OCI-LY1 (cell line): ENCODE measurements around the gene PTPRN2.

Source experiments
- H2AFZ ChIP-seq: fragments of 200-600 bp; sonication (generic), shearing (Covaris generic); 2 replicates; pipeline ENCODE4 v1.6.0; 2014; ENCODE audit warnings: antibody characterized with exemption, mild to moderate bottlenecking, low read length
- H3F3A ChIP-seq: fragments of 200-600 bp; sonication (generic), shearing (Covaris generic); 2 replicates; pipeline ENCODE4 v1.6.0; 2014; ENCODE audit warnings: mild to moderate bottlenecking, antibody characterized with exemption, low read length, moderate library complexity; ENCODE audit not compliant: insufficient read depth
- H3K27ac ChIP-seq: fragments of 200-600 bp; sonication (generic); 2 replicates; pipeline ENCODE4 v1.5.1; 2014; ENCODE audit warnings: low read length, mixed run types, mild to moderate bottlenecking, low read depth; ENCODE audit not compliant: poor library complexity, severe bottlenecking
- H3K27me3 ChIP-seq: fragments of 200-600 bp; sonication (generic); 2 replicates; pipeline ENCODE4 v1.6.0; 2014; ENCODE audit warnings: antibody characterized with exemption, mild to moderate bottlenecking, low read length, moderate library complexity; ENCODE audit not compliant: insufficient read depth
- H3K36me3 ChIP-seq: fragments of 200-600 bp; sonication (generic); 2 replicates; pipeline ENCODE4 v1.6.1; 2014; ENCODE audit warnings: mild to moderate bottlenecking, antibody characterized with exemption, low read length, moderate library complexity, mixed read lengths; ENCODE audit not compliant: insufficient read depth
- H3K4me1 ChIP-seq: fragments of 200-600 bp; sonication (generic); 2 replicates; pipeline ENCODE4 v1.5.1; 2014; ENCODE audit warnings: mild to moderate bottlenecking, low read length, moderate library complexity; ENCODE audit not compliant: insufficient read depth, severe bottlenecking
- H3K4me2 ChIP-seq: fragments of 200-600 bp; sonication (generic), shearing (Covaris generic); 2 replicates; pipeline ENCODE4 v1.6.1; 2014; ENCODE audit warnings: low read length
- H3K4me3 ChIP-seq: fragments of 200-600 bp; sonication (generic); 2 replicates; pipeline ENCODE4 v1.5.1; 2014; ENCODE audit warnings: low read length, low read depth, mild to moderate bottlenecking, mixed read lengths; ENCODE audit not compliant: poor library complexity, severe bottlenecking
- H3K79me2 ChIP-seq: fragments of 200-600 bp; shearing (Covaris generic); 2 replicates; pipeline ENCODE4 v1.6.1; 2016; ENCODE audit warnings: mixed run types, low read length, mixed read lengths; ENCODE audit not compliant: insufficient read depth
- H3K9ac ChIP-seq: fragments of 200-600 bp; sonication (generic), shearing (Covaris generic); 2 replicates; pipeline ENCODE4 v1.6.1; 2014; ENCODE audit warnings: mild to moderate bottlenecking, low read length, mixed read lengths
- H3K9me2 ChIP-seq: fragments of 200-600 bp; sonication (generic), shearing (Covaris generic); 2 replicates; pipeline ENCODE4 v1.6.1; 2014; ENCODE audit warnings: low read depth, mild to moderate bottlenecking, low read length, mixed read lengths
- H3K9me3 ChIP-seq: fragments of 200-600 bp; shearing (Covaris generic); 2 replicates; pipeline ENCODE4 v1.6.1; 2014; ENCODE audit warnings: low read length, mixed read lengths
- H4K20me1 ChIP-seq: fragments of 200-600 bp; sonication (generic), shearing (Covaris generic); 2 replicates; pipeline ENCODE4 v1.6.0; 2016; ENCODE audit warnings: mild to moderate bottlenecking, low read length; ENCODE audit not compliant: insufficient read depth
- CTCF ChIP-seq: fragments of 200-600 bp; sonication (generic), shearing (Covaris generic); IDR thresholded peaks from 2 replicates; pipeline ENCODE4 v1.5.1; 2017; ENCODE audit warnings: mild to moderate bottlenecking, antibody characterized with exemption, low read length, moderate library complexity, mixed read lengths
- EZH2 ChIP-seq: fragments of 200-600 bp; sonication (generic), shearing (Covaris generic); IDR thresholded peaks from 2 replicates; pipeline ENCODE4 v1.8.0; 2017; ENCODE audit warnings: borderline replicate concordance, mixed run types, mild to moderate bottlenecking, antibody characterized with exemption, low read length, moderate library complexity, mixed read lengths

Gene PTPRN2

GRCh38 chr7:157986051-157986450 lies 601.6 kb downstream of the PTPRN2 start:
- Histone ChIP-seq H3K36me3 (no peaks in the 10 kb centered on the region), H3K4me1 (no peaks in the 10 kb centered on the region), H4K20me1 (no peaks in the 10 kb centered on the region), H3K9ac (no peak overlapping the region), H3K9me2 (no peaks in the 10 kb centered on the region), H3F3A (no peaks in the 10 kb centered on the region), H3K27ac (no peak overlapping the region), H2AFZ (no peak overlapping the region), H3K9me3 (no peaks in the 10 kb centered on the region), H3K79me2 (no peaks in the 10 kb centered on the region), H3K27me3 (no peaks in the 10 kb centered on the region), H3K4me3 (no peak overlapping the region), H3K4me2 (no peak overlapping the region)
- TF ChIP-seq EZH2 = no peak
- TF ChIP-seq CTCF = no peak

GRCh38 chr7:157985636-157986035 lies 602.0 kb downstream of the PTPRN2 start:
- Histone ChIP-seq H3K27ac (no peak overlapping the region), H3K9ac (no peak overlapping the region), H3K4me3 (no peak overlapping the region), H3K79me2 (no peaks in the 10 kb centered on the region), H3K27me3 (no peaks in the 10 kb centered on the region), H3K9me2 (no peaks in the 10 kb centered on the region), H2AFZ (no peak overlapping the region), H3F3A (no peaks in the 10 kb centered on the region), H3K36me3 (no peaks in the 10 kb centered on the region), H3K4me2 (no peak overlapping the region), H3K4me1 (no peaks in the 10 kb centered on the region), H3K9me3 (no peaks in the 10 kb centered on the region), H4K20me1 (no peaks in the 10 kb centered on the region)
- TF ChIP-seq EZH2 (no peak), CTCF (no peak)

GRCh38 chr7:157984423-157985163 lies 603.0 kb downstream of the PTPRN2 start:
- Histone ChIP-seq H2AFZ (no peak overlapping the region), H3F3A (no peaks in the 10 kb centered on the region), H3K27me3 (no peaks in the 10 kb centered on the region), H3K9me2 (no peaks in the 10 kb centered on the region), H3K4me2 (no peak overlapping the region), H3K36me3 (no peaks in the 10 kb centered on the region), H3K79me2 (no peaks in the 10 kb centered on the region), H3K9me3 (no peaks in the 10 kb centered on the region), H3K27ac (no peak overlapping the region), H4K20me1 (no peaks in the 10 kb centered on the region), H3K9ac (no peak overlapping the region), H3K4me1 (no peaks in the 10 kb centered on the region), H3K4me3 (no peak overlapping the region)
- TF ChIP-seq EZH2 (no peak), CTCF (no peak)
